GM12878 (cell line): Measurements from ENCODE around the gene GALNT6. TPM values are rescaled to one million over a fixed set of nuclear protein-coding genes. Genes with fewer than 3 reads are reported as not detected.

ENCODE experiments used
- ATAC-seq: fragments of 200-7000 bp; cut with Tn5 transposase; 3 replicates; pipeline ENCODE4 v1.9.1; 2020; ENCODE audit warnings: mild to moderate bottlenecking, moderate library complexity
- BruUV-seq: library from RNA; stranded (reverse); fragments of 400-500 nt; replicated peaks from 2 replicates; lab custom pipeline; 2021; lab: Mats Ljungman, UMichigan
- CTCF ChIA-PET: fragments of 300-600 bp; sonication (Branson Sonifier 250); formaldehyde crosslinking; extraction: SDS; loops from one replicate; lab custom pipeline; 2021; ENCODE audit warnings: inconsistent platforms; lab: Yijun Ruan, JAX
- POLR2A ChIA-PET: fragments of 350-600 bp; formaldehyde crosslinking; extraction: SDS; loops from one replicate; lab custom pipeline; 2021; ENCODE audit warnings: inconsistent platforms; lab: Charles Lee
- RAD21 ChIA-PET: fragments of 300-600 bp; sonication (Branson Sonifier 250); formaldehyde crosslinking; loops from one replicate; lab custom pipeline; 2023; ENCODE audit warnings: antibody characterized with exemption; ENCODE audit not compliant: unreplicated experiment; lab: Charles Lee
- SMC1A ChIA-PET: fragments of 300-600 bp; sonication (Branson Sonifier 250); formaldehyde crosslinking; loops from one replicate; lab custom pipeline; 2023; ENCODE audit not compliant: unreplicated experiment, uncharacterized antibody; lab: Charles Lee
- DNase-seq: peaks from one replicate; pipeline ENCODE4 v3.0.0-alpha.2; 2011; ENCODE audit warnings: low read depth, low spot score
- FAIRE-seq: peaks from 3 replicates; lab custom pipeline; 2011; peaks lifted over from hg19 to GRCh38; lab: Jason Lieb, UNC
- H2AFZ ChIP-seq: 2 replicates; pipeline ENCODE4 v1.6.0; 2011; ENCODE audit warnings: low read depth, low read length, control low read depth; ENCODE audit not compliant: control insufficient read depth
- H3K27ac ChIP-seq: 2 replicates; pipeline ENCODE4 v1.5.1; 2011; ENCODE audit warnings: control low read depth; ENCODE audit not compliant: control insufficient read depth, insufficient read depth
- H3K27me3 ChIP-seq, 2 experiments: replicated peaks in 1 of 2; 2 replicates each; pipeline versions ENCODE4 v1.6.0 to v1.6.1; 2011; ENCODE audit warnings: low read length in 1 of 2; ENCODE audit not compliant: control insufficient read depth in 2 of 2, insufficient read depth in 2 of 2
- H3K36me3 ChIP-seq, 2 experiments: 2 replicates each; pipeline ENCODE4 v1.5.1; 2011; ENCODE audit warnings: low read length in 1 of 2; ENCODE audit not compliant: control insufficient read depth in 2 of 2, insufficient read depth in 2 of 2
- H3K4me1 ChIP-seq: 2 replicates; pipeline ENCODE4 v1.6.1; 2011; ENCODE audit warnings: mild to moderate bottlenecking, low read length, moderate library complexity, mixed read lengths; ENCODE audit not compliant: control insufficient read depth, insufficient read depth
- H3K4me2 ChIP-seq: 2 replicates; pipeline ENCODE4 v1.6.0; 2011; ENCODE audit warnings: control low read depth; ENCODE audit not compliant: control insufficient read depth, insufficient read depth
- H3K4me3 ChIP-seq: fragments of 200-600 bp; sonication (generic); 2 replicates; pipeline ENCODE4 v1.5.1; 2016
- H3K79me2 ChIP-seq: 2 replicates; pipeline ENCODE4 v1.6.0; 2011; ENCODE audit warnings: low read length; ENCODE audit not compliant: control insufficient read depth, insufficient read depth
- H3K9ac ChIP-seq: 2 replicates; pipeline ENCODE4 v1.8.0; 2011; ENCODE audit warnings: low read length, control low read depth, mixed read lengths; ENCODE audit not compliant: control insufficient read depth, insufficient read depth
- H3K9me3 ChIP-seq: replicated peaks from 3 replicates; pipeline ENCODE4 v1.5.1; 2011; ENCODE audit warnings: mild to moderate bottlenecking, low read length; ENCODE audit not compliant: control insufficient read depth, insufficient read depth
- H4K20me1 ChIP-seq: 2 replicates; pipeline ENCODE4 v1.6.0; 2011; ENCODE audit not compliant: control insufficient read depth, insufficient read depth
- CREM ChIP-seq: IDR thresholded peaks from 2 replicates; pipeline ENCODE4 v1.6.1; 2014; ENCODE audit warnings: antibody characterized with exemption, low read depth
- HSF1 ChIP-seq: fragments of 150-350 bp; IDR thresholded peaks from 2 replicates; pipeline ENCODE4 v1.6.1; 2014; ENCODE audit warnings: mild to moderate bottlenecking, low read depth, low read length
- IRF5 ChIP-seq: fragments of 450-650 bp; IDR thresholded peaks from 2 replicates; pipeline ENCODE4 v1.6.1; 2017; ENCODE audit warnings: borderline replicate concordance
- MYB ChIP-seq: fragments of 150-350 bp; IDR thresholded peaks from 2 replicates; pipeline ENCODE4 v1.6.1; 2014; ENCODE audit warnings: mild to moderate bottlenecking, low read depth, low read length, borderline replicate concordance
- NBN ChIP-seq: fragments of 450-650 bp; IDR thresholded peaks from 2 replicates; pipeline ENCODE4 v1.6.1; 2016
- RAD21 ChIP-seq: IDR thresholded peaks from 2 replicates; pipeline ENCODE4 v1.6.1; 2011; ENCODE audit warnings: mild to moderate bottlenecking, low read depth, low read length, moderate library complexity; ENCODE audit not compliant: insufficient read depth
- SRF ChIP-seq, 2 experiments: IDR thresholded peaks; 2 replicates each; pipeline ENCODE4 v1.6.1; 2011; ENCODE audit warnings: low read depth in 2 of 2, low read length in 2 of 2, mild to moderate bottlenecking in 1 of 2, moderate library complexity in 1 of 2
- ZNF622 ChIP-seq: fragments of 450-650 bp; IDR thresholded peaks from 2 replicates; pipeline ENCODE4 v1.6.1; 2017; ENCODE audit warnings: mild to moderate bottlenecking, inconsistent platforms
- WGBS: methylation state at CpG from one replicate; pipeline ENCODE4 v1.1.6; 2016; ENCODE audit warnings: low lambda C conversion rate; ENCODE audit not compliant: insufficient replicate concordance, insufficient coverage; ENCODE audit errors: missing lambda C conversion rate; 5-methylcytosine and 5-hydroxymethylcytosine counted together
- in situ Hi-C: fragments of 300-500 bp; cut with MboI; formaldehyde crosslinking; loops from 9 replicates; pipeline ENCODE4 v1.14.3; 2018; ENCODE audit warnings: mixed read lengths
- intact Hi-C: fragments of 100-400 bp; cut with micrococcal nuclease; formaldehyde crosslinking; loops from one replicate; pipeline ENCODE4 v1.14.2; 2022; ENCODE audit not compliant: unreplicated experiment
- polyA plus RNA-seq, 11 experiments: library from polyadenylated mRNA; depleted of rRNA in 4 of 11; unstranded in 6 of 11; stranded (reverse) in 5 of 11; fragments of >200 nt; fragmentation: Nextera tagmentation in 4 of 11; fragmentation: Illumina TruSeq in 1 of 11; extraction: Ambion mirVana in 4 of 11; extraction: Trizol in 1 of 11; gene quantifications; 1 replicate in 1 of 11; 2 replicates in 10 of 11; pipeline versions ENCODE4 v1.2.1 to v1.2.3, GENCODE V29; 2011 to 2016; ENCODE audit warnings: inconsistent platforms in 2 of 11, missing spikeins in 2 of 11, low read depth in 1 of 11
- total RNA-seq, 4 experiments: library from RNA; depleted of rRNA in 3 of 4; stranded (reverse); fragments of >200 nt in 3 of 4; fragmentation: Illumina TruSeq in 1 of 4; extraction: Trizol in 1 of 4; gene quantifications; 2 replicates each; pipeline versions ENCODE4 v1.2.1 to v1.2.3, GENCODE V29; 2013 to 2021

Gene GALNT6
- total and polyA plus RNA-seq, 10 of the 15 experiments (the other 5 are each of a cell fraction or from before 2014, with no cell fraction given), result 6.6 to 40.4 (median 23.7) TPM

GRCh38 chr12:51362747-51363342, 28.4 kb downstream of the GALNT6 start:
- in situ Hi-C loops, result no loop called here
- POLR2A ChIA-PET, result no interaction called here
- no peak for DNase-seq

More at GRCh38 chr12:51362747-51363342, 28.4 kb downstream of the GALNT6 start:
- intact Hi-C loops, result no loop called here
- CTCF ChIA-PET, result no interaction called here
- Histone ChIP-seq H3K27me3 (no peaks in the 10 kb centered on the region), H4K20me1 (no peaks in the 10 kb centered on the region), H3K4me1 (peaks cover 9% of the 10 kb centered on the region), H3K4me3 (no peak overlapping the region), H3K4me2 (no peak overlapping the region), H3K79me2 (no peaks in the 10 kb centered on the region), H3K27ac (no peak overlapping the region), H3K9ac (no peak overlapping the region), H3K36me3 (peaks cover 0 to 10% of the 10 kb centered on the region in 2 experiments), H3K9me3 (no peaks in the 10 kb centered on the region), H2AFZ (no peak overlapping the region)
- no peak for TF ChIP-seq NBN
- no peak for TF ChIP-seq HSF1
- no peak for TF ChIP-seq CREM
- TF ChIP-seq IRF5, result no peak
- no peak for TF ChIP-seq RAD21
- no peak for TF ChIP-seq SRF (IDR thresholded peaks at IDR 0.05; ENCODE audit: low read depth in 2 of 2, low read length in 2 of 2)
- TF ChIP-seq ZNF622, result no peak
- no peak for TF ChIP-seq MYB
- no TSS peak for BruUV-seq
- ATAC-seq (no peak), FAIRE-seq (no peak)
- RAD21 ChIA-PET, result no interaction called here
- WGBS, result 97% methylated on average over 2 of the region's 2 CpGs
- SMC1A ChIA-PET, result interaction anchor here (0.6 kb wide), 1 partner anchor 595 kb away, joined by 3 read pairs; no protein-coding TSS in a partner anchor
